A673 (cell line): ENCODE measurements around the gene AIMP1. TPM values are rescaled to one million over a fixed set of nuclear protein-coding genes. Genes with fewer than 3 reads are reported as not detected.

Experiments used
- BruUV-seq: library from RNA; stranded (reverse); fragments of 400-500 nt; replicated peaks from 2 replicates; lab custom pipeline; 2021; lab: Mats Ljungman, UMichigan
- CTCF ChIA-PET: fragments of 300-600 bp; sonication (Branson Sonifier 250); formaldehyde crosslinking; loops from one replicate; lab custom pipeline; 2022; ENCODE audit warnings: antibody characterized with exemption; lab: Charles Lee
- POLR2A ChIA-PET: fragments of 300-600 bp; sonication (Branson Sonifier 250); formaldehyde crosslinking; loops from one replicate; lab custom pipeline; 2022; ENCODE audit warnings: antibody characterized with exemption; ENCODE audit not compliant: low non-redundant PET; lab: Charles Lee
- DNase-seq: peaks from one replicate; pipeline ENCODE4 v3.0.0-alpha.2; 2015; ENCODE audit warnings: low spot score
- H3K27ac ChIP-seq: fragments of 200-600 bp; sonication (generic); 2 replicates; pipeline ENCODE4 v1.5.1; 2016; ENCODE audit warnings: mixed run types, low read depth, mild to moderate bottlenecking, mixed read lengths, antibody characterized with exemption, low read length; ENCODE audit not compliant: poor library complexity, severe bottlenecking
- H3K27me3 ChIP-seq: fragments of 200-600 bp; sonication (generic); replicated peaks from 2 replicates; pipeline ENCODE4 v1.6.1; 2017; ENCODE audit warnings: mixed run types, low read depth, mild to moderate bottlenecking, mixed read lengths, antibody characterized with exemption, low read length; ENCODE audit not compliant: insufficient read depth, poor library complexity
- H3K36me3 ChIP-seq: fragments of 200-600 bp; sonication (generic); 2 replicates; pipeline ENCODE4 v1.6.1; 2016; ENCODE audit warnings: mixed run types, mild to moderate bottlenecking, mixed read lengths, antibody characterized with exemption, low read length; ENCODE audit not compliant: insufficient read depth, poor library complexity, severe bottlenecking
- H3K4me1 ChIP-seq: fragments of 200-600 bp; sonication (generic); 2 replicates; pipeline ENCODE4 v1.6.1; 2017; ENCODE audit warnings: mixed run types, mild to moderate bottlenecking, mixed read lengths, antibody characterized with exemption, low read length; ENCODE audit not compliant: insufficient read depth, poor library complexity, severe bottlenecking
- H3K4me3 ChIP-seq: fragments of 200-600 bp; sonication (generic); 2 replicates; pipeline ENCODE4 v1.5.1; 2016; ENCODE audit warnings: low read depth, mixed run types, mild to moderate bottlenecking, mixed read lengths, low read length; ENCODE audit not compliant: poor library complexity, severe bottlenecking
- H3K9me3 ChIP-seq: fragments of 200-600 bp; sonication (generic); 2 replicates; pipeline ENCODE4 v1.6.1; 2016; ENCODE audit warnings: mixed run types, low read depth, mild to moderate bottlenecking, mixed read lengths, antibody characterized with exemption, low read length; ENCODE audit not compliant: poor library complexity, severe bottlenecking
- CTCF ChIP-seq: fragments of 300-800, 200-600 bp; sonication (generic); conservative IDR thresholded peaks from 2 replicates; pipeline ENCODE4 v1.5.1; 2017; ENCODE audit warnings: low read depth, mild to moderate bottlenecking, antibody characterized with exemption, low read length, moderate library complexity, mixed read lengths
- EZH2 ChIP-seq: fragments of 200-600 bp; sonication (generic); IDR thresholded peaks from 2 replicates; pipeline ENCODE4 v1.6.1; 2017; ENCODE audit warnings: borderline replicate concordance, low read depth, mild to moderate bottlenecking, mixed read lengths, antibody characterized with exemption, low read length; ENCODE audit not compliant: poor library complexity, severe bottlenecking
- intact Hi-C: fragments of 100-400 bp; cut with micrococcal nuclease; formaldehyde crosslinking; loops from one replicate; pipeline ENCODE4 v1.10.0; 2022; ENCODE audit not compliant: unreplicated experiment
- total RNA-seq: library from RNA; stranded (reverse); gene quantifications from 2 replicates; pipeline ENCODE4 v1.2.3, GENCODE V29; 2021

AIMP1 gene
- total RNA-seq, 1 experiment from 2014 or later: 74.8 TPM

GRCh38 chr4:106302062-106302438 lies 14.3 kb upstream of the AIMP1 start:
- H3K27ac ChIP-seq: no peak overlapping the region
- DNase-seq: no peak
- H3K36me3 ChIP-seq: peaks cover 15% of the 10 kb centered on the region
- no peaks in the 10 kb centered on the region for H3K4me1 ChIP-seq
- H3K4me3 ChIP-seq: no peak overlapping the region
- H3K9me3 ChIP-seq: no peaks in the 10 kb centered on the region
- no peaks in the 10 kb centered on the region for H3K27me3 ChIP-seq
- intact Hi-C loops: no loop called here
- POLR2A ChIA-PET: no interaction called here
- BruUV-seq: no TSS peak
- CTCF ChIA-PET: no interaction called here
- no peak for TF ChIP-seq CTCF
- TF ChIP-seq EZH2: no peak

- Histone ChIP-seq H3K4me1 (no peaks in the 10 kb centered on the region), H3K36me3 (peaks cover 16% of the 10 kb centered on the region), H3K27ac (no peak overlapping the region), H3K4me3 (no peak overlapping the region), H3K9me3 (no peaks in the 10 kb centered on the region), H3K27me3 (no peaks in the 10 kb centered on the region)
- ChIA-PET CTCF (interaction anchor here (0.8 kb wide), 1 partner anchor 25 kb away, joined by 4 read pairs; no protein-coding TSS in a partner anchor), POLR2A (no interaction called here)
- no TSS peak for BruUV-seq
- intact Hi-C loops: no loop called here
- TF ChIP-seq CTCF (no peak), EZH2 (no peak)
- no peak for DNase-seq
These were observed 12.6 kb upstream of the AIMP1 start for GRCh38 chr4:106303548-106304281.

- POLR2A ChIA-PET: no interaction called here
- no peaks in the 10 kb centered on the region for H3K4me1 ChIP-seq
- no peak overlapping the region for H3K4me3 ChIP-seq
- no TSS peak for BruUV-seq
- DNase-seq: no peak
- CTCF ChIA-PET: interaction anchor here (0.8 kb wide), 1 partner anchor 24 kb away, joined by 4 read pairs; no protein-coding TSS in a partner anchor
- no peak overlapping the region for H3K27ac ChIP-seq
- intact Hi-C loops: no loop called here
- peaks cover 16% of the 10 kb centered on the region for H3K36me3 ChIP-seq
- no peaks in the 10 kb centered on the region for H3K27me3 ChIP-seq
- no peak for TF ChIP-seq EZH2
- TF ChIP-seq CTCF: no peak
- no peaks in the 10 kb centered on the region for H3K9me3 ChIP-seq
These were observed 11.7 kb upstream of the AIMP1 start for GRCh38 chr4:106304632-106305031.
